ENCODE results near the gene TRABD2B.

TRABD2B gene

DNA sequence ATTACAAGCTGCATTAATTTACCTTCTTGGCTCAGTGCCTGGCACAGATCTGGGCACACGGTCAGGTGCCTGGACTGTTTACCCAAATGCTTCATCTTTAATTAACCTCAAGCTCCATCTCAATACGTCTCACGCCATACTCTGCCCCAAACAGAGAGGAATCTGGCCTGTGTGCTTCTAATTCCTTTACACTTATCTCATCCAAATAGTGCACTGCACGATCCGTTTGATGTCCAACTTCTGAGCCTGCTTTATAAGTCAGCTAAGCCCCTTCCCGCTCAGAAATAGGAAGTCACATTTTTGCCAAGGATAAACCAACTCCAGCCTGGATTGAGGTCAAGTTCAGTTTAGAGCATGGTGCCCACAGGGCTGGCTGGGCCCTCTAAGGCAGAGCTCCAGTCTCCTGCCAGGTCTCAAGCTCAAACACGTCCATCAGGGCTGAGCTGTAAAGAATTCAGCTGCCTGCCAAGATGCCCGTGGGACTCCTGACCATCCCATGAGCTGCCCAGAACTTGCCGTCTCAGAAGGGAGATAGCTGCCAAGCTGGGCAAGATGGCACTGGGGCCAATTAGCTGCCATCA lies 233.5 kb downstream of the TRABD2B start:
- H3K27ac ChIP-seq (ENCODE audit: low read depth, low read length), result no peak overlapping the region
- no peaks in the 10 kb centered on the region for H3K79me2 ChIP-seq (ENCODE audit: control insufficient read depth, low read length)
- H4K20me1 ChIP-seq (ENCODE audit: control insufficient read depth, insufficient read depth, low read depth, low read length), result no peaks in the 10 kb centered on the region
- H3K4me2 ChIP-seq (ENCODE audit: low read length), result no peak overlapping the region
- H3K4me3 ChIP-seq (ENCODE audit: low read length), result no peak overlapping the region
- peaks cover 9% of the 10 kb centered on the region for H3K27me3 ChIP-seq (ENCODE audit: control insufficient read depth, low read length)
- H3K9me3 ChIP-seq (ENCODE audit: control insufficient read depth, insufficient read depth, low read length), result no peaks in the 10 kb centered on the region
- no peaks in the 10 kb centered on the region for H3F3A ChIP-seq (ENCODE audit: control insufficient read depth, insufficient read depth)
- TF ChIP-seq, protein P1, sequence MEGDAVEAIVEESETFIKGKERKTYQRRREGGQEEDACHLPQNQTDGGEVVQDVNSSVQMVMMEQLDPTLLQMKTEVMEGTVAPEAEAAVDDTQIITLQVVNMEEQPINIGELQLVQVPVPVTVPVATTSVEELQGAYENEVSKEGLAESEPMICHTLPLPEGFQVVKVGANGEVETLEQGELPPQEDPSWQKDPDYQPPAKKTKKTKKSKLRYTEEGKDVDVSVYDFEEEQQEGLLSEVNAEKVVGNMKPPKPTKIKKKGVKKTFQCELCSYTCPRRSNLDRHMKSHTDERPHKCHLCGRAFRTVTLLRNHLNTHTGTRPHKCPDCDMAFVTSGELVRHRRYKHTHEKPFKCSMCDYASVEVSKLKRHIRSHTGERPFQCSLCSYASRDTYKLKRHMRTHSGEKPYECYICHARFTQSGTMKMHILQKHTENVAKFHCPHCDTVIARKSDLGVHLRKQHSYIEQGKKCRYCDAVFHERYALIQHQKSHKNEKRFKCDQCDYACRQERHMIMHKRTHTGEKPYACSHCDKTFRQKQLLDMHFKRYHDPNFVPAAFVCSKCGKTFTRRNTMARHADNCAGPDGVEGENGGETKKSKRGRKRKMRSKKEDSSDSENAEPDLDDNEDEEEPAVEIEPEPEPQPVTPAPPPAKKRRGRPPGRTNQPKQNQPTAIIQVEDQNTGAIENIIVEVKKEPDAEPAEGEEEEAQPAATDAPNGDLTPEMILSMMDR (IDR thresholded peaks at IDR 0.05; ENCODE audit: low read depth, low read length, poor library complexity, severe bottlenecking), result no peak
- no peak for TF ChIP-seq EZH2phosphoT487 (IDR thresholded peaks at IDR 0.05; ENCODE audit: borderline replicate concordance, low read length)
- H3K9me2 ChIP-seq (replicated peaks; ENCODE audit: control insufficient read depth, low read length), result no peaks in the 10 kb centered on the region
- H3K36me3 ChIP-seq (ENCODE audit: control insufficient read depth, low read length), result no peaks in the 10 kb centered on the region
- H3K4me1 ChIP-seq (ENCODE audit: control insufficient read depth, low read length), result no peaks in the 10 kb centered on the region

DNA sequence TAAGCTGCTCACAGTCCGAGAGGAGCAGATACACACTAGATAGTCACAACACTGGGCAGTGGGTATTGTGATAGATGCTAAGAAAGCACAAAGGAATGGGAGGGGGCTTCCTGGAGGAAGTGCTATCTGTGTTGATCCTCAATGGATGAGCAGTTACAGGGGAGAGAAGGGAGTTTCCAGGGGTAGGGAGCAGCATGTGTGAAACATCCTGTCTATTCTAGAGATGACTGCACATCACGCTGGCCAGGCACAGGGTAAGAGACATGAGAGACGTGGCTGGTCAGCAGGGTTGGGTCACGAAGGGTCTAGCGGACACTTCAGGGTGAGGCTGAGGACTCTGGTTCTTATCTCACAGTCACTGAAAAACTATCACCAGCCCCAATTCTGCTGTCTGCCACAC lies 235.2 kb downstream of the TRABD2B start:
- Histone ChIP-seq H3K27ac (ENCODE audit: low read depth, low read length) (no peak overlapping the region), H3F3A (ENCODE audit: control insufficient read depth, insufficient read depth) (no peaks in the 10 kb centered on the region), H3K4me3 (ENCODE audit: low read length) (no peak overlapping the region), H3K36me3 (ENCODE audit: control insufficient read depth, low read length) (no peaks in the 10 kb centered on the region), H4K20me1 (ENCODE audit: control insufficient read depth, insufficient read depth, low read depth, low read length) (no peaks in the 10 kb centered on the region), H3K4me2 (ENCODE audit: low read length) (no peak overlapping the region), H3K9me2 (replicated peaks; ENCODE audit: control insufficient read depth, low read length) (no peaks in the 10 kb centered on the region), H3K9me3 (ENCODE audit: control insufficient read depth, insufficient read depth, low read length) (no peaks in the 10 kb centered on the region), H3K79me2 (ENCODE audit: control insufficient read depth, low read length) (no peaks in the 10 kb centered on the region), H3K27me3 (ENCODE audit: control insufficient read depth, low read length) (peaks cover 9% of the 10 kb centered on the region), H3K4me1 (ENCODE audit: control insufficient read depth, low read length) (no peaks in the 10 kb centered on the region)
- TF ChIP-seq EZH2phosphoT487 (IDR thresholded peaks at IDR 0.05; ENCODE audit: borderline replicate concordance, low read length), result no peak
- TF ChIP-seq, protein P1 (IDR thresholded peaks at IDR 0.05; ENCODE audit: low read depth, low read length, poor library complexity, severe bottlenecking), result no peak

DNA sequence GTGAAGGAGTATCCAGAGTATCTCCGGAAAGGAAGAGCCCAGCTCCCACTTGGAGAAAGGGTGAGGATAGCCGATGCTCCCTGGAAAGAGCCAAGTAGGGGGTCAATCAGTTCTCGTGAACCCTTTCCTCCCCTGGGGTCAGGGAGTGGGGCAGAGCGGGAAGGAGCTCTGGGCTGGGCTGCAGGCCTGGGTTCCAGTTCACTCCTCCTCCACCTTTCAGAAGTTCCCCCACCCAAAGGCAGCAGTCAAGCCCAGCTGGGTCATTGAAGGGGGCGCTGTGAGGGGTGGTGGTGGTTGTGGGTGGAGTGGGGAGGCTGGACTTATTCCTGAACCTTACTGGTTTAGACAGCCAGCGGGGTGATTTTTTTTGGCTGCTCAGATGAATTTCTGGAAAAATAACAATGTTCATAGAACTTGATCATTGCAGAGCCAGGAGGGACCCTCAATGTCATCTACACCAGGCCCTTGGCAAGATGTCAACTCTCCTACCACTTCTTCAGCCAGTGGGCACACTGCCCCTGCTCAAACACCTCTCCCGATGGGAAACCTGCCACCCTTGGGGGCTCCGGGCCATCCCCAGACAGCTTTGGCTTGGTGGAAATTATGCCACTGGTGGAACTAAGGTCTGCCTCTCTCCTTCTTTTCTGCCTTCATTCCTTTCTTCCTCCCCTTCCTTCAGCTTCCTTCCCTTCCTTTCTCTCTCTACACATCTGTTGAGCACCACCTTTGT lies 235.8 kb downstream of the TRABD2B start:
- Histone ChIP-seq H3K27ac (ENCODE audit: low read depth, low read length) (no peak overlapping the region), H3K4me3 (ENCODE audit: low read length) (no peak overlapping the region), H3K27me3 (ENCODE audit: control insufficient read depth, low read length) (peaks cover 9% of the 10 kb centered on the region), H4K20me1 (ENCODE audit: control insufficient read depth, insufficient read depth, low read depth, low read length) (no peaks in the 10 kb centered on the region), H3F3A (ENCODE audit: control insufficient read depth, insufficient read depth) (no peaks in the 10 kb centered on the region), H3K9me2 (replicated peaks; ENCODE audit: control insufficient read depth, low read length) (no peaks in the 10 kb centered on the region), H3K4me2 (ENCODE audit: low read length) (no peak overlapping the region), H3K79me2 (ENCODE audit: control insufficient read depth, low read length) (no peaks in the 10 kb centered on the region), H3K9me3 (ENCODE audit: control insufficient read depth, insufficient read depth, low read length) (no peaks in the 10 kb centered on the region), H3K36me3 (ENCODE audit: control insufficient read depth, low read length) (no peaks in the 10 kb centered on the region), H3K4me1 (ENCODE audit: control insufficient read depth, low read length) (no peaks in the 10 kb centered on the region)
- TF ChIP-seq EZH2phosphoT487 (IDR thresholded peaks at IDR 0.05; ENCODE audit: borderline replicate concordance, low read length), result no peak
- TF ChIP-seq, protein P1 (IDR thresholded peaks at IDR 0.05; ENCODE audit: low read depth, low read length, poor library complexity, severe bottlenecking), result no peak
